GM18502 (cell line): ENCODE measurements around the gene F2R.

Experiments
- ATAC-seq: cut with Tn5 transposase; IDR thresholded peaks from one replicate; pipeline ENCODE4 v1.9.1; 2021; ENCODE audit warnings: mild to moderate bottlenecking; ENCODE audit not compliant: unreplicated experiment, poor library complexity

The F2R gene

DNA sequence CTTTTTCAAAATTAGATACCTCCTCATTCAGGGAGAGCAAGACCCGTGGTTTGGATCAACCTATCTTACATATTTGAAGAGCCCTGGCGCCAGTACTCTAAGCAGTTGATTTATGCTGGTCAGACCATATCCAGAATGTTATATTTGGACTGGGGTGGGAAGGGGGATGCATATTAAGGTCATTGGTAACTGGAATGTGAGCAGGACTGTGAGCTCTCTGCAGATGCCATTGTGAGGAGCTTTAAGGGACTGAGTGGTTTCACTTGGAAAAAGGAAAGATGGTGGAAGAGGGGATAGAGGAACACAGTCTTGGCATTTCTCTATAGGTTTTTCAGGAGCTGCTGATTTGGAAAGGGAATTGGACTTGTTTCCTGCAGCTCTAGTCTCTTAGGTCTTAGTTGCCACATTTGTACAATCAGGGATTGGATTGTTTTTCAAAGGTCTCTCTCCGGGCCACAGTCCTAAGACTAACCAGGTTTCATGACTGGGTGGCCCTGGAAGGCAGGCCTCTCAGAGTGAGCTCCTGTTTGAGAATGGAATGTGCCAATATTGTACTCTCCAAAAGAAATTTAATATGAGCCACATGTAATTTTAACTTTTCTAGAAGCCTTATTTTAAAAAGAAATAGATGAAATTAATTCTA is 25.8 kb upstream of the F2R start:
- ATAC-seq, result no peak

DNA sequence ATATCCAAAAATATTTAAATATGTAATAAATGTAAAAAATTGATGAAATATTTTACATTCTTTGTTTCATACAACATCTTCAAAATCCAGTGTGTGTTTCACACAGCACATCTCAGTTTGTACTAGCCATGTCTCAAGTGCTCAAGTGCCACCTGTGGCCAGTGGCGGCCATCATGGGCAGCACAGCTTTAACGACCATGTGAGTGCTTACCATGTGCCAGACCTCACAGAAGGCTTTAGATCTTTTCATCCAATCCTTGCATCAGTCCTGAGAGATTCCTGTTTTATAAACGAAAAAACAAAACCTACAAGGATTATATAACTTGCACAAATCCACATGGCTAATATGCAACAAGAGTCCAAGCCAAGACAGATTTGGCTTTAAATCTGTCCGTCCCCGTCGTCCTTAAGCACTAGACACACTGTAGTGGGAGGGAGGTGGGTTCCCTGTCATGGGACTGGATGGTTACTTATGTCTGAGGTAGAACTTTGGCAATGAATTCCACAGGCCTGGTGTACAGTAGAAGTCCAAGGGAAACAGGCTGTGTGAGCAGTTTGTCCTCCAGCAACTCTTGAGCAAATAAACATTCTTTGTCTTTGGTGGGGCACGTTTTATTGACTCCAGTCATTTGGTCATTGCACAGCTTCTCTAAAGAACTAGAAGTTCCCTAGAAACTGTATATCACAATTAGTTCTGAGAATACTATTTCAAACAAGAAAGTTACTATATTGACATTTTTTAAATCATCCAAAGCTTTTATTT is 25.0 kb upstream of the F2R start:
- ATAC-seq, result no peak

DNA sequence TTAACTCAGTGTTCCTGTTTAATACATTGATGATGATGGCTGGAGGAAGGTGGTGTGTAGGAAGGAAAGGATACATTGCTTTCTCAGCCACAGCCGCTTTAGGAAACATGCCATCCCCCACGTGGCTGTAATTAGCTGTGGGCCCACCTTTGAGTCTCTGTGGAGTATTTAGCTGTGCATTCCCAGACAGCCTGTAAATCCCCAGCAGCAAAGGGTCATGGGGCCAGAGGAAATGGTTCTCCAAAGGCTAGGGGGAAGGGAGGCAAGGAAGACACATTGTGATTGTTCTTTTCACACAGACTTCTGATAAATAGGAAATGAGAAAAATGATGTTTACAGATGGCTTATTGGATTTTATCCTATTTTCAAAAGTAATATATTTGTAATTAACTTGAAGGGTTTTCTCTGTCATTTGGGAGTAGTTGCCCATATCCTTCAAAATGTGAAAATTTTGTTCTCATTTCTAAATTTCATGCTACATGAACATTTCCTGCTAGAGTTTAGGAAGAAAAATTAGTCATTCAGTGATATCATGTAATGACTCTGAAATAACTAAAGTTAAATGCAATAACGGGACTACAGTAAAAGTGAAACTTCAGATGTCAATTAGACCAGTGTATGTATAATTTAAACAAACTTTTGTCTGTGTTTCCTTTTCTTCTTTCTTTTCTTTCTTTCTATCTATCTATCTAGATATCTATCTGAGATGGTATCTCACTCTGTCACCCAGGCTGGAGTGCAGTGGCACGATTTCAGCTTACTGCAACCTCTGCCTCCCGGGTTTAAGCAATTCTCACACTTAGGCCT is 24.3 kb upstream of the F2R start:
- ATAC-seq, result peak; percentile 59

DNA sequence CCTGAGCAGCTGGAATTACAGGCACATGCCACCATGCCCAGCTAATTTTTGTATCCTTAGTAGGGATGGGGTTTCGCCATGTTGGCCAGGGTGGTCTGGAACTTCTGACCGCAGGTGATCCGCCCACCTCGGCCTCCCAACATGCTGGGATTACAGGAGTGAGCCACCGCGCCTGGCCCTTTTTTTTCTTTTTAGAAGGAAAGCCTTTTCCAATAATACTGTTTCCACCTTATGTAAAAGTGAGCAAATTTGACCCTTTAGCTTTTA is 23.7 kb upstream of the F2R start:
- ATAC-seq, result no peak

DNA sequence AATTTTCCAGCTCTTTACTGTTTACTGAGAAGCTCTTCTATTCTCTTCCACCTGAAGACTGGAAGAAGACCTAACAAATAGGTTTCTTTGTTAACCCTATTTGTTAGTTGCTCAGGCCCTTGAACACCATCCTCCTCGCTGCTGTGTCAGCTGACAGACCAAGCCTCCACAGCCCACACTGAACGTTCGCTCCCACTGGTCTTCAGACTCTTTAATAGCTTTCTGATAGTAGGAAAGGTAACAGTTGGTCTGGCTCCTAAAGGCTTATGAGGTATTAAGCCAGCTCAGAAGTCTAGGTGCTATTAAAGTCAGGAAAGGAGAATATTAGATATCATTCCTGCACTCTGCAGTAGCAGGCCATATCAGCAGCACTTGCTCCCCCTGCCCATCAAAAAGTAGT is 23.3 kb upstream of the F2R start:
- ATAC-seq, result no peak

DNA sequence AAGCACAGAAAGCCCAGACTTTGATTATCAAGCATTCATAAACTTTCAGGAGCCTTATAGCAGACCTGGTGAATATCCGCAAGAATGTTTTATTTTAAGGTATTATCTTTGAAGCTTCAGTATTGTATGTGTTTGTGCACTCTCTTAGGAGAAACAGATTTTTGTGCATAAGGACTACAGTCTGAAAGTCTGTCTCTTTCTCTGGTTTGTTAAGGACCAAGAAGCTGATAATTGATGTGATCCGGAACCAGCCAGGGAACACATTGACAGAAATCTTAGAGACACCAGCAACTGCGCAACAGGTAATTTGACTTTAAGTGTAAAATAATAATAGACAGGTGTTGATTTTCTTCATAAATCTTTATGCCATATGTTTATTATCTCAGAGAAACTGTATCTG is 22.8 kb upstream of the F2R start:
- ATAC-seq, result no peak

DNA sequence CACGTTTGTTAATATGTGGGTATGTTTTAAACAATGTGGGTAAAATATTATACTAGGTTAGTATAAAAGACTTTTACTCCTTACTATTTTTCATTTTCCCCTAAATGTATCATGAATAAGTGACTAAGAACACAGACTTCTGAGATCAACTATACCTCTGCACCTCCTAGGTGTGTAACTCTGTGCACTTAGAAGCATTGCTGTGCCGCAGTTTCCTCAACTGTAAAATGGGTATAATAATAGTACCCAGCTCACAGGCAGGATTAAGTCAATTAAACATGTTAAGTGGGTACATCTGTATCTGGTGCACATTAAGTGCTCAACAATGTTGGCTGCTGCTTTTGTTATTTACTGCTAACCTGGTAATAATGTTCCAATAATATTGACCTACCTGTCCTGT is 21.6 kb upstream of the F2R start:
- no peak for ATAC-seq

DNA sequence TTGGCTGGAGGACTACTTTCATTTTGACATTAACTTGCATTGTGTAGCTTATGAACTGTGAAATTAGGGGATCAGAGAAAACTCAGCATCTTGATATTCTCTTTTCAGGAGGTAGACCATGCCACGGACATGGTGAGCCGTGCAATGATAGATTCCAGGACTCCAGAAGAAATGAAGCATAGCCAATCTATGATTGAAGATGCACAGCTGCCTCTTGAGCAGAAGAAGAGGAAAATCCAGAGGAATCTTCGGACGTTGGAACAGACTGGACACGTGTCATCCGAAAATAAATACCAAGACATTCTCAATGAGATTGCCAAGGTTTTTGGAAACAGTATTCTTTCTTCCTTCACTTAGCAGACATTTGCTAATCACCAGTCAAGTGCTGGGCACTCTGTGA is 20.6 kb upstream of the F2R start:
- ATAC-seq, result no peak

DNA sequence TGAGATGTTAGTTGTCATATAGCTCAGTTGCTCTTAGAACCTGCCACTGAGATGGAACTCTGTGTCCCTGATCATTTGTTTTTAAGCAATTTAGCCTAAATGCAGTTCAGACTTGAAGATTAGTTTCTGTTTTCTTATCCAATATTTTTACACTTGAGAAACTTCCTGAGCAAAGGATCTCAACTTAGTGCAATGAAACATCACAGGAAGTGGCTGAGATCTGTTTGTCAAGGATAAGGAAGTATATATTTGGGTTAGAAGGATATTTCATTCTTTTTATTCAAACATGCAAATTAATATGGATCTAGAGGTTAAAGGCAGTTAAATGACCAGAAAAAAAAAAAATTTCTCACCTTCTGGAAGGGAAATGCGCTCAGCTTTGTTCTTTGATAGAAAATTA is 19.7 kb upstream of the F2R start:
- ATAC-seq, result no peak

DNA sequence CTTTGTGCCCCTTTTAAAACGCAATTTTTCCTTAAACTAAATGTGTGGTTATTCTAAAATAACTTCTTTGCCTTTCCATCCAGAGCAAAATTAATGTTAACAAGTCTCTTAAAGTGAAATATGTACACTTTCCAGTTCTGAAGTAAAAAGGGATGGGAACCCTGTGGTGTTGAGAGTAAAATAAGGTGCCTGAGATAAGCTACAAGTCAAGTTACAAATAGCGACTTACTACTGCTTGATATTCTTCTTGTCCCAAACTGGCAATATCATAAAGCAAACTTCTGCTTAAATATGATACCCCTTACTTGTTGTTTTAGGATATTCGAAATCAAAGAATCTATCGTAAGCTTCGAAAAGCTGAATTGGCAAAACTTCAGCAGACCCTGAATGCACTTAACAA is 18.3 kb upstream of the F2R start:
- ATAC-seq, result no peak

DNA sequence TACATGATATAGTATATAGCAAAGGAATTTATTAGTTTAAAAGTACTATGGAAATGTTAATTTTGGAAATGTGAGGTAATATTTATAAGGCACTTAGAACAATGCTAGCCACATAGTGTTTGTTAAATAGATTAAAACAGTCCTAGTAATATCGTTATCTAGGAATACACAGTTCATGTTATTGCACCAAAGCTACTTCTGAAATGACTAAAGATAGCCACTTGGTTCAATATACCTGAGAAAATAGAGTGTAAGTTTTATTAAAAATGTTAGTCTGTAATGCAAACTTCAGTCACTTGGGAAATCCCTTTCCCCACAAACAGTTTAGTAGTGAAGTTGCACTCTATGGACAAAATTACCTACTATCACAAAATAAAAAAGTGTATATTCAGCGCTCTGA is 15.4 kb upstream of the F2R start:
- no peak for ATAC-seq

DNA sequence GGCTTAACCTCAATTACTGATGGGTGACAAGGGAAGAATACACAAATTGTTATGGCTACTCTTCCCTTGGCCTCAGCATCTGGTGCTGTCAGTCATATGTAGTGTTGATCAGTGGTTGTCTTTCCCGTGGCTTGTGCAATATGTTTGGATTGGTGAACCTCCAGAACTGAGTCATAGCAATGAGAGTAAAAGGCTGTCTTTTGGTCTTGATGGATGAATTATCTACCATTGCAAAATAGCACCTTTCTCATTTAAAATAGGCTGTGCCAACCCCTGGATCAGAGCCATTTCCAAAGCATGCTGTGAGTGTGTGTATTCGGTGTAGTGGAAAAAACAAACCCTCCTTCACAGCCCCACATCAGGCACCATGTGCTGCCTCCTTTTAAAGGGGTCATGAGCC is 14.6 kb upstream of the F2R start:
- ATAC-seq, result no peak

DNA sequence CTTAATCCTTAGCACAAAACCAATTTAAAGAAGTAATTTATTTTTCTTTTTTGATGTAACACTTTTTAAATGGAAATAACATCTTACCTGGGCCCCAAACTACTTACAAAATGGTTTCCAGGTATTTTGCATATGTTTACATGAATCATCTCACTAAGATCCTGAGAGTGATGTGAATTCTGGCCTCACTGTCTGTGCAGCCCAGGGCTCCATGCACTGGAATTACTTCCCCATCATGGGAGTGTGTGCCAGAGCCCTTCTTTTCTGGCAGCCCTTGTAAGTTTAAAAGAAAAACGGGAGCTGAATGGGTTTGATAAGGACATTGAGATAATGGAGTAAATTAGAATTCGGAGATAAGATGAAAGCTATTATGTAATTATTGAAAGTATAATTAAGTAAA is 12.2 kb upstream of the F2R start:
- no peak for ATAC-seq

DNA sequence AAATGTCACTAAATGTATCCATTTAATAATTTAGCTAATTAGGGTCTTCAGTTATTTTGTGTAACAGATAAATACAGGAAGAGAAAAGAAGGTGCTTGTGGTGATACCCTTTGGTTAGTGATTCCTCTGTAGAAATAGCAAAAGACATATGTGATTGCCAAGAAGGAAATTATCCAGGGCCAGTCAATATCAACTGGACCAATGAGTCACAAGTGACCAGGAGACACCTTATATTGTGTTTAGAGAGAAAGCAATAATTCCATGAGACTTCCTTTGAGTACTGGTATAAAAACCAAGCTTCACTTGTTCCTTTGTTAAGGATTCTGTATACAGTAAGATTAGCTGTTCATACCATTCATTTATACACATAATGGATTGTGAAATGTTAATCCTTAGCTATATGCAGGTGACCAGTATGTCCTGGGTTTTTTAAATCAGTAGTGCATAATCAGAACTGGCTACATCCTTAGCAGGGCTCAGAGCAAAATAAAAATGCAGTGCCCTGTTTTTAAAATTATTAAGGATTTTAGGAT is 11.7 kb upstream of the F2R start:
- no peak for ATAC-seq

DNA sequence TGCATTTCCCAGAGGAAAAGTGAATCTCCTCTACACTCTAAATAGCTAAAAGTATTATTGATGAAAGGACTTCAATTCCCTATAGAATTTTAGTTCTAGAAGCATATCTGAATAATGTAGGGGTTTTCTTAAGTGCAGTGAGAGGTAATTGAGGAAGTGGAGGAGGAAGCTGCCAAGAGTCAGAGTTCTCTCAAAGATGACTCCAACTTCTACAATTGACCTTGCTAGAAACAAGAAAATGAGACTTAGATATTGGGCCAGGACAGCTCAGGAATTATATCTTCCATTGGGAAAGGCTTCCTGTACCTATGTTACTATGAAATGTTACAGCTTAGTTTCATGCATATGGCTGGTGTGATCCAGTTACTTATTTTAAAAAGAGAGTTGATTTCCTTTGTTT is 10.4 kb upstream of the F2R start:
- ATAC-seq, result no peak

DNA sequence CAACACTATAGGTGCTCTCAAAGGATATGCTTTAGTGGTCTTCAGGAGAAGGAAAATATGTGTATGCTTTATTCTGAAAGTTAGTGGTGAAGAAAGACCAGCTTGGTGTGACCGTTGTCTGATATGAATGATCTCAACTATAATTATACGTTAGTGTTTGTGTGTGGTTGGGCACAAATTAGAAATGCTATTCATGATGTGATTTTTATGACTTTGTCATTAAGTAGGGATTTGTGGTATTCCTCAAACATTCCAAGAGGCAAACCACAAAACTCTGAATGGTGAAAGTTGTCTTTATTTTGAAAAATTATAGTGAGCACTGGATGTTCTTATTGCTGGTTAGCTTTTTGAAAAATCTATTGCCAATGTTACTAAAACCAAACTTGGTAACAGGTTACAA is 6.2 kb upstream of the F2R start:
- ATAC-seq, result no peak

DNA sequence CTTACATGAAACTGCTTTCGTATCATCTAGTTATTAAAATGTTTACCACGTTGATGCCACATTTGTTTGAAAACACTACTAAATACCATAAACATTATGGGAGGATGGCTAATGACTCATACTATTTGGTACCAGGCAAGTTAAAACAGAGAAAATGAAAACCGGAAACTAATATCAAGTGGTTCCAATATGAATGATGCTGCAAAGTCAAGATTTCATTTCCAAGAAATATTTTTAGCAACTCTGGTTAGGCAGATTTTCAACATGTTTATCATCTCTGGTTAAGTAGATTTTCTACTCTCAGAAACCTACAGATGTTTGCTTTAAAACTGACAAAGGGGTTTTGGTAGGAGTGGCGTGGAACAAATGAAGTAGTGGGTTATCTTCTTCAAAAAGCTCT is 4.9 kb upstream of the F2R start:
- no peak for ATAC-seq

DNA sequence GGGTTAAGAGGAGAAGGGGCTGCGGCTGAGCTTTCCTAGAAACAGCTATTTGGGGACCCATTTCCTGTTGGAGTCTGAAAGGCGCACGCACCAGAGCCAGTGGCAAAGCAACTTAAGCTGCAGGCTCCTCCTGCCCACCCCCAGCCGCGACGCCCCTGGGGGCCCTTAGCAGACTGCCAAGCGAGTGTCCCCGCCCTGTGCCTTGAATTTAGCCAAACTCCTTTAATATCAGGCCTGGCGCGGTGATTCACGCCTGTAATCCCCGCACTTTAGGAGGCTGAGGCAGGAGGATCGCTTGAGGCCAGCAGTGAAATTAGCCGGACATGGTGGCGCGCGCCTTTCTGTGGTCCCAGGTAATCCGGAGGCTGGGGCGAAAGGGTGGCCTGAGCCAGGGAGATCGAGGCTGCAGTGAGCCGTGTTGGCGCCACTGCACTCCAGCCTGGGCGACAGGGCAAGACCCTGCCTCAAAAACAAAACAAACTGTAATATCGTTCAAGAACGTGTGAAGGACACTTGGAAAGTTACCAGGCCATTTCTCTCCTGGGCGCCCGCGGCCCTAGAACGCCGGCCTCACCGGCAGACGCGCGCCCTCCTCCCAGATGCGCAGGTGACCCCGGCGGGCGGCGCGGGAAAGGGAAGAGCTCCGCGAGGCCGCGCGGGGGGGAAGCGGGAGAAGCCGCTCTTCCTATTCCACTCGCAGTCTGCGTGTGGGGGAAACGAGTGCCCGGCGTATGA is 1.0 kb upstream of the F2R start:
- peak; percentile 19 for ATAC-seq

DNA sequence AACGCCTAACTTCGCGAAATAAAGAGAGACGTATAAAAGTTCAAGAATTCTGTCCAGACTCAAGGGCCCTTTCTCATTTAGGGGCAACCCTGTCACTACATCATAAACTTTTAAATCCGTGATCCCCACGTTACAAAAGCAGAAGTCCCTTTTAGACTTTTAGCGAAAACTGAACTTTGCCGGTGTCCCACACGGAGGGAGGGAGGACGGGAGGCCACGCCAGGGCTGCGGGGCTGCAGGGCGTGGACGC is 515 bp upstream of the F2R start:
- peak; percentile 15 for ATAC-seq

DNA sequence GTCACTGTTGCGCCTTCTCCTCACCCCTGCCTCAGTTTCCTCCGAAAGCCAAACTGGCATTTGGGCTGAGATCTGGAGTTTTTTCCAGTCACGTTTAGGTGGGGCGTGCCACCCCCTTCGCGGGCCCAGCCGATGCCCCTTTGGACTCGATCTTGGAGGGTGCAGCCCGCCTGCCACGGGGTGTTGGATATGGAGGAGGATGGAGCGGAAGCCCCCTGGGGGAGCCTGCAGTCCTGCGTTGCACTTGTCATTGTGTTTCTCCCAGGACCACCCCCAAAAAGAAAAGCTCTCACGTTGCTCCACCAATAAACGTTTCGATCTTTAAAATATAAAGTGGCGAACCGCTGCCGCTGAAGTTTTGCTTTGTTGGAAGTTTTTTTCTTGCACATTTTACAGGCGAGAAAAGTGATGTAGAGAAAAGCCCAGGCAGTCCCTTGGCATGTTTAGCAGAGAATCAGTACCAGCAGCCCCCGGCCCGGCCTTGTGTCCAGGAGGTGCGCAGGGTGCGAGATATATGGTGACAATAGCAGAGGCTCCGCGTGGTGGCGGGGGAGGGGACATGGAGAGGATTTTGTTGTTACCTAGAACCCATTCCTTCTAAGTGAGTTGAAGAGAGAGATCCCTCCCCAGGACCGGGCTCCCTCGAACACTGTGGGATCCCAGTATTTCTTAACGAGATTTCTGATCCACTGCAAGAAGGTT is 681 bp downstream of the F2R start:
- ATAC-seq, result no peak
